ENCODE measurements around the gene LCN1.

GRCh38 chr9:135551031-135551430 lies 29.8 kb downstream of the LCN1 start:
- TF ChIP-seq POLR2AphosphoS5 (IDR thresholded peaks at IDR 0.05) (no peak), POLR2A (IDR thresholded peaks at IDR 0.05) (no peak)
- TF ChIP-seq, protein P1, sequence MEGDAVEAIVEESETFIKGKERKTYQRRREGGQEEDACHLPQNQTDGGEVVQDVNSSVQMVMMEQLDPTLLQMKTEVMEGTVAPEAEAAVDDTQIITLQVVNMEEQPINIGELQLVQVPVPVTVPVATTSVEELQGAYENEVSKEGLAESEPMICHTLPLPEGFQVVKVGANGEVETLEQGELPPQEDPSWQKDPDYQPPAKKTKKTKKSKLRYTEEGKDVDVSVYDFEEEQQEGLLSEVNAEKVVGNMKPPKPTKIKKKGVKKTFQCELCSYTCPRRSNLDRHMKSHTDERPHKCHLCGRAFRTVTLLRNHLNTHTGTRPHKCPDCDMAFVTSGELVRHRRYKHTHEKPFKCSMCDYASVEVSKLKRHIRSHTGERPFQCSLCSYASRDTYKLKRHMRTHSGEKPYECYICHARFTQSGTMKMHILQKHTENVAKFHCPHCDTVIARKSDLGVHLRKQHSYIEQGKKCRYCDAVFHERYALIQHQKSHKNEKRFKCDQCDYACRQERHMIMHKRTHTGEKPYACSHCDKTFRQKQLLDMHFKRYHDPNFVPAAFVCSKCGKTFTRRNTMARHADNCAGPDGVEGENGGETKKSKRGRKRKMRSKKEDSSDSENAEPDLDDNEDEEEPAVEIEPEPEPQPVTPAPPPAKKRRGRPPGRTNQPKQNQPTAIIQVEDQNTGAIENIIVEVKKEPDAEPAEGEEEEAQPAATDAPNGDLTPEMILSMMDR (IDR thresholded peaks at IDR 0.05 in 8 of 11, conservative IDR thresholded peaks at IDR 0.05 in 3 of 11): no peak
